ENCODE data around the gene CDX2. TPM values are rescaled to one million over a fixed set of nuclear protein-coding genes. Genes with fewer than 3 reads are reported as not detected.

CDX2 gene
- total RNA-seq, 4 donors from 2014 or later = not detected

- intact Hi-C loops (cut with DNase I; ENCODE audit: low total_unique reads) = no loop called here
- 80 to 84% methylated on average over 6 of the region's 6 CpGs for WGBS, 2 donors
These were observed 34.0 kb upstream of the CDX2 start for GRCh38 chr13:28002886-28003698.

GRCh38 chr13:28001837-28002473 is 32.8 kb upstream of the CDX2 start:
- intact Hi-C loops (cut with DNase I; ENCODE audit: low total_unique reads) = no loop called here
- DNase-seq (ENCODE audit: low spot score in 2 of 2) = peak in 1 of 2 donors; percentile 57
- TF ChIP-seq POLR2A (IDR thresholded peaks at IDR 0.05) = no peak
- no peak overlapping the region for H3K4me3 ChIP-seq (ENCODE audit: low read depth, poor library complexity, severe bottlenecking)
- WGBS, 2 donors = 77 to 88% methylated on average over 18 to 20 of the region's 20 CpGs

More at GRCh38 chr13:28002886-28003698, 34.0 kb upstream of the CDX2 start:
- TF ChIP-seq POLR2A (IDR thresholded peaks at IDR 0.05) (no peak), CTCF (IDR thresholded peaks at IDR 0.05) (no peak)
- DNase-seq (ENCODE audit: low spot score in 2 of 2) = peak in 1 of 2 donors; percentile 61
- no peak overlapping the region for H3K4me3 ChIP-seq (ENCODE audit: low read depth, poor library complexity, severe bottlenecking)

GRCh38 chr13:28001049-28001448 is 31.9 kb upstream of the CDX2 start:
- DNase-seq (ENCODE audit: low spot score in 2 of 2) = peak in 1 of 2 donors; percentile 85
- intact Hi-C loops (cut with DNase I; ENCODE audit: low total_unique reads) = no loop called here

GRCh38 chr13:28000567-28000966 is 31.5 kb upstream of the CDX2 start:
- WGBS, 2 donors = 37 to 45% methylated on average over 5 of the region's 5 CpGs
- no peak overlapping the region for H3K4me3 ChIP-seq (ENCODE audit: low read depth, poor library complexity, severe bottlenecking)
- TF ChIP-seq CTCF (IDR thresholded peaks at IDR 0.05) (no peak), POLR2A (IDR thresholded peaks at IDR 0.05) (no peak)
- intact Hi-C loops (cut with DNase I; ENCODE audit: low total_unique reads) = no loop called here
- peak in 1 of 2 donors; percentile 78 for DNase-seq (ENCODE audit: low spot score in 2 of 2)

More at GRCh38 chr13:28001049-28001448, 31.9 kb upstream of the CDX2 start:
- no peak overlapping the region for H3K4me3 ChIP-seq (ENCODE audit: low read depth, poor library complexity, severe bottlenecking)
- WGBS, 2 donors = 51 to 67% methylated on average over 10 to 11 of the region's 11 CpGs
- TF ChIP-seq POLR2A (IDR thresholded peaks at IDR 0.05) = no peak
- no peak for TF ChIP-seq CTCF (IDR thresholded peaks at IDR 0.05)

- H3K4me3 ChIP-seq (ENCODE audit: low read depth, poor library complexity, severe bottlenecking) = no peak overlapping the region
- WGBS, 2 donors = 48 to 51% methylated on average over 7 of the region's 7 CpGs
- TF ChIP-seq POLR2A (IDR thresholded peaks at IDR 0.05) = no peak
- no peak for TF ChIP-seq CTCF (IDR thresholded peaks at IDR 0.05)
- intact Hi-C loops (cut with DNase I; ENCODE audit: low total_unique reads) = no loop called here
- peak in 1 of 2 donors; percentile 68 for DNase-seq (ENCODE audit: low spot score in 2 of 2)
These were observed 28.9 kb upstream of the CDX2 start for GRCh38 chr13:27997904-27998522.

GRCh38 chr13:27991881-27992280 is 22.8 kb upstream of the CDX2 start:
- TF ChIP-seq POLR2A (IDR thresholded peaks at IDR 0.05) = no peak
- H3K4me3 ChIP-seq (ENCODE audit: low read depth, poor library complexity, severe bottlenecking) = no peak overlapping the region
- WGBS, 2 donors = 44 to 45% methylated on average over 6 of the region's 6 CpGs
- no peak for DNase-seq (ENCODE audit: low spot score in 2 of 2)
- intact Hi-C loops (cut with DNase I; ENCODE audit: low total_unique reads) = no loop called here

Data from lower leg skin (tissue), 4 donors.